Measurements from ENCODE around the gene ERF.
A peak's percentile ranks its signal among the peaks of the same experiment; 100 is the strongest.
"Not testable (repeated sequence)": the region's sequence is repeated elsewhere in the genome, so short reads cannot be mapped to it uniquely, and the experiment has no call there.

The ERF gene

GRCh38 chr19:42268704-42269477 is 14.0 kb upstream of the ERF start, which contains the start of gene CIC:
Gene CIC (plus strand): TSS chr19:42269252. CDS start chr19:42271784, 2,532 bp downstream.
- H3K4me3 ChIP-seq (ENCODE audit: low read depth, low read length): peak within 1 kb of the TSS; percentile 96
- peak; percentile 100 for DNase-seq (ENCODE audit: low read depth, low spot score)
- POLR2A ChIA-PET: no interaction called here
- CTCF ChIA-PET: interaction anchor here (1.3 to 2.7 kb wide), 3 partner anchors 10 to 132 kb away, joined by 3 to 49 read pairs (median 17); no protein-coding TSS in a partner anchor
- TF ChIP-seq, protein P1, sequence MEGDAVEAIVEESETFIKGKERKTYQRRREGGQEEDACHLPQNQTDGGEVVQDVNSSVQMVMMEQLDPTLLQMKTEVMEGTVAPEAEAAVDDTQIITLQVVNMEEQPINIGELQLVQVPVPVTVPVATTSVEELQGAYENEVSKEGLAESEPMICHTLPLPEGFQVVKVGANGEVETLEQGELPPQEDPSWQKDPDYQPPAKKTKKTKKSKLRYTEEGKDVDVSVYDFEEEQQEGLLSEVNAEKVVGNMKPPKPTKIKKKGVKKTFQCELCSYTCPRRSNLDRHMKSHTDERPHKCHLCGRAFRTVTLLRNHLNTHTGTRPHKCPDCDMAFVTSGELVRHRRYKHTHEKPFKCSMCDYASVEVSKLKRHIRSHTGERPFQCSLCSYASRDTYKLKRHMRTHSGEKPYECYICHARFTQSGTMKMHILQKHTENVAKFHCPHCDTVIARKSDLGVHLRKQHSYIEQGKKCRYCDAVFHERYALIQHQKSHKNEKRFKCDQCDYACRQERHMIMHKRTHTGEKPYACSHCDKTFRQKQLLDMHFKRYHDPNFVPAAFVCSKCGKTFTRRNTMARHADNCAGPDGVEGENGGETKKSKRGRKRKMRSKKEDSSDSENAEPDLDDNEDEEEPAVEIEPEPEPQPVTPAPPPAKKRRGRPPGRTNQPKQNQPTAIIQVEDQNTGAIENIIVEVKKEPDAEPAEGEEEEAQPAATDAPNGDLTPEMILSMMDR (IDR thresholded peaks at IDR 0.05; ENCODE audit: insufficient read depth, low read length, missing control alignments): no peak

DNA sequence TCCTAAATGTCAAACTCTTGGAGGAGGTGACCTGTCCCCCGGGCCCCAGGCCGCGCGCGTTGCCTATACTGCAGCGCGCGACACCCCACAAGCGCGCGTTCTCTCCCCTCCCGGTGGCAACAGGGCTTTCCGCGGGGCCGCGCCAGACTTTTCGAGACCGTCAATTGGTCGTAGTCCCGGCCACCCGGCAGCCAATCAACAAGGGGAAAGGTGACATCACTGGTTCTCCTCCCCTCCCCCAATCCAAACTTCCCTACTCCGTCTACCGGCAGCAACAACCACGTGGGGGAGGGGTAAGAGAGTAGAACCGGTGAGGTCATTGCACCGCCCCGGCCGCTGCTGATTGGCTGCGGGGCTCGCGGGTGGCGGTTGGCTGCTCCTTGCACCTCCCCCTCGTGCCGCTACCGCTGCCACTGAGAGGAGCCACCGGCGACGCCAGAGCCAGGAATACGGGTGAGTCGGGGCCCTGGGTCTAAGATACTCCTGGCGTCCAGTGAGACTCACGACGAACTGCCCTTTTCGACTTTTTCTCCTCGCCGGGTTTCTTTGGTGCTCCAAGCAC is 13.3 kb upstream of the ERF start:
- peak; percentile 94 for DNase-seq (ENCODE audit: low read depth, low spot score)
- TF ChIP-seq, protein P1 (IDR thresholded peaks at IDR 0.05; ENCODE audit: insufficient read depth, low read length, missing control alignments): no peak
- peak overlapping the region; percentile 96 for H3K4me3 ChIP-seq (ENCODE audit: low read depth, low read length)
- ChIA-PET CTCF (no interaction called here), POLR2A (no interaction called here)

GRCh38 chr19:42267644-42268141 is 12.8 kb upstream of the ERF start:
- ChIA-PET POLR2A (no interaction called here), CTCF (interaction anchor here (0.9 kb wide), 1 partner anchor 22 kb away, joined by 3 read pairs; no protein-coding TSS in a partner anchor)
- DNase-seq (ENCODE audit: low read depth, low spot score): no peak
- TF ChIP-seq, protein P1 (IDR thresholded peaks at IDR 0.05; ENCODE audit: insufficient read depth, low read length, missing control alignments): no peak
- H3K4me3 ChIP-seq (ENCODE audit: low read depth, low read length): peak overlapping the region; percentile 70

- CTCF ChIA-PET: interaction anchor here (0.9 kb wide), 1 partner anchor 22 kb away, joined by 3 read pairs; no protein-coding TSS in a partner anchor
- not testable (repeated sequence) for DNase-seq (ENCODE audit: low read depth, low spot score); H3K4me3 ChIP-seq (ENCODE audit: low read depth, low read length)
- POLR2A ChIA-PET: interaction anchor here (0.7 kb wide), 1 partner anchor 9 kb away, joined by 6 read pairs; no protein-coding TSS in a partner anchor
Measured at GRCh38 chr19:42266928-42267603, 12.1 kb upstream of the ERF start.

- not testable (repeated sequence) for DNase-seq (ENCODE audit: low read depth, low spot score); H3K4me3 ChIP-seq (ENCODE audit: low read depth, low read length)
- POLR2A ChIA-PET: interaction anchor here (0.7 kb wide), 1 partner anchor 8 kb away, joined by 6 read pairs; no protein-coding TSS in a partner anchor
- CTCF ChIA-PET: interaction anchor here (1.0 kb wide), 1 partner anchor 21 kb away, joined by 4 read pairs; no protein-coding TSS in a partner anchor
Measured at GRCh38 chr19:42266105-42266504, 11.2 kb upstream of the ERF start.

GRCh38 chr19:42261763-42262162 is 6.8 kb upstream of the ERF start:
- ChIA-PET CTCF (interaction anchor here (0.9 to 2.6 kb wide), 3 partner anchors 14 to 18 kb away, joined by 3 to 9 read pairs (median 3); no protein-coding TSS in a partner anchor), POLR2A (interaction anchor here (0.5 kb wide), 1 partner anchor 165 kb away, joined by 4 read pairs; no protein-coding TSS in a partner anchor)
- H3K4me3 ChIP-seq (ENCODE audit: low read depth, low read length): no peak overlapping the region
- TF ChIP-seq, protein P1 (IDR thresholded peaks at IDR 0.05; ENCODE audit: insufficient read depth, low read length, missing control alignments): no peak
- no peak for DNase-seq (ENCODE audit: low read depth, low spot score)

- not testable (repeated sequence) for DNase-seq (ENCODE audit: low read depth, low spot score); H3K4me3 ChIP-seq (ENCODE audit: low read depth, low read length)
- POLR2A ChIA-PET: interaction anchor here (0.8 kb wide), 1 partner anchor 9 kb away, joined by 6 read pairs; no protein-coding TSS in a partner anchor
- CTCF ChIA-PET: interaction anchor here (1.7 kb wide), 1 partner anchor 12 kb away, joined by 14 read pairs; no protein-coding TSS in a partner anchor
Measured at GRCh38 chr19:42257842-42258241, 2.9 kb upstream of the ERF start.
